Activated naive CD4-positive, alpha-beta T cell treated with anti-CD3 and anti-CD28 coated beads, Interleukin-2, amount 10 ng/mL, durations not matched to agents 7 days and 5 days (primary cell): Measurements from ENCODE around the gene GPATCH1.
A peak's percentile ranks its signal among the peaks of the same experiment; 100 is the strongest.

ENCODE experiments used
- CTCF ChIA-PET: fragments of 350-600 bp; sonication (Branson Sonifier 250); formaldehyde crosslinking; loops from one replicate; lab custom pipeline; 2021; ENCODE audit warnings: antibody characterized with exemption; lab: Charles Lee
- DNase-seq: peaks from one replicate; pipeline ENCODE4 v3.0.0-alpha.2; 2020
- H3K27ac Mint-ChIP-seq: one replicate; pipeline ENCODE4 v1.8.0; 2021; ENCODE audit warnings: mild to moderate bottlenecking, moderate library complexity, mixed read lengths
- H3K27me3 Mint-ChIP-seq: one replicate; pipeline ENCODE4 v1.8.0; 2021; ENCODE audit warnings: mild to moderate bottlenecking, mixed read lengths
- H3K36me3 Mint-ChIP-seq: one replicate; pipeline ENCODE4 v1.8.0; 2021; ENCODE audit warnings: mixed read lengths
- H3K4me1 Mint-ChIP-seq: one replicate; pipeline ENCODE4 v1.8.0; 2021; ENCODE audit warnings: mixed read lengths
- H3K4me3 Mint-ChIP-seq: one replicate; pipeline ENCODE4 v1.8.0; 2021; ENCODE audit warnings: mild to moderate bottlenecking, moderate library complexity, mixed read lengths
- H3K9me3 Mint-ChIP-seq: one replicate; pipeline ENCODE4 v1.8.0; 2021; ENCODE audit warnings: mixed read lengths

Gene GPATCH1

DNA sequence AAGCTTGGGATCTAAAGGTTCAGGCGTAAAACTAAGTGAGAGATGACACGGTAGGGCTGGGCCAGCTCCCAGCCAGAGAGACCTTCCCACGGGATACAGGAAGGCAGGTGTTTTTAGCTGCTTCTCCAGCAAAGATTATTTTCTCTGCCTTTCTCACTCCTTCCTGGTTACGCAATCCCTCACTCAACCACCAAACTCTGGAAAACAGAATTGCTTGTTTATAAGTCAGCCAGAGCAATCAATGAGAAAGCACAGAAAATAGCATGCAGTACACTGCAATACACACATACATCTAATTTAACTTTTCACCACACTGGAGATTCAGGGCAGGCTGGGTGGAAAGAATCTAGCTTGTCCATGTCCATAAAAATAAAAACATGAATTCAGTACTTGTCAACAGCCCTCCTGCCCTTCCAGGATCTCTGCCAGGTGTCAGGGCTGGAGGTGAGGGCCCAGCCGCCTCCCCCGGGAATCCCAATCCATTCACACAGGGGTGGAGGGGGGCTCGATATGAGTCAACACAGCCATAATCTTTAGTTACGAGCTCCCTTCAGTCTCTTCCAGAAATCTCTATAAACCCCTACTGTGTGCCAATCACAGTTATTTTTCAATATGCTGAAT is 28.5 kb upstream of the GPATCH1 start:
- Mint-ChIP-seq H3K9me3 (no peaks in the 10 kb centered on the region), H3K27me3 (peaks cover 18% of the 10 kb centered on the region), H3K4me3 (no peak overlapping the region), H3K27ac (no peak overlapping the region), H3K4me1 (no peaks in the 10 kb centered on the region), H3K36me3 (no peaks in the 10 kb centered on the region)
- DNase-seq, result no peak
- CTCF ChIA-PET, result no interaction called here

DNA sequence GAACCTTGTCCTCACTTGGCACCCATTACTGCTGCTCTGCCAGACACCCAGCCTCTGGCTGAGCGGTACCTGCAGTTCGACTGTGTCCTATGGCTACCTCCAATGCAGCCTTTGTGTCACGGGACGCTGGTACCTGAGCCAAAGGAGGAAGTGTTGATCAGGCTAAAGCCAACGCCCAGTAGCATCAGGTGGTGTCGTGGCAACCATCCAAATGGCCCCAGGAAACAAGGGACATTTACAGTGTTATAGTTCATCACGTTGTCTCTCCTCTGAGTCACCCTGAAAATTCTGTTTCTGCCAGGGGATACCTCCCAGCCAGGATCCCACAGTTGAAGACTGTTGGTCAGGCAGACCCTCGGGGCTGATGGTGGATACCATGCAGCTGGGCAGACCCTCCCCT is 26.4 kb upstream of the GPATCH1 start:
- no peaks in the 10 kb centered on the region for H3K4me1 Mint-ChIP-seq
- CTCF ChIA-PET, result no interaction called here
- H3K36me3 Mint-ChIP-seq, result no peaks in the 10 kb centered on the region
- H3K9me3 Mint-ChIP-seq, result no peaks in the 10 kb centered on the region
- peaks cover 9% of the 10 kb centered on the region for H3K27me3 Mint-ChIP-seq
- no peak overlapping the region for H3K4me3 Mint-ChIP-seq
- no peak for DNase-seq
- no peak overlapping the region for H3K27ac Mint-ChIP-seq

DNA sequence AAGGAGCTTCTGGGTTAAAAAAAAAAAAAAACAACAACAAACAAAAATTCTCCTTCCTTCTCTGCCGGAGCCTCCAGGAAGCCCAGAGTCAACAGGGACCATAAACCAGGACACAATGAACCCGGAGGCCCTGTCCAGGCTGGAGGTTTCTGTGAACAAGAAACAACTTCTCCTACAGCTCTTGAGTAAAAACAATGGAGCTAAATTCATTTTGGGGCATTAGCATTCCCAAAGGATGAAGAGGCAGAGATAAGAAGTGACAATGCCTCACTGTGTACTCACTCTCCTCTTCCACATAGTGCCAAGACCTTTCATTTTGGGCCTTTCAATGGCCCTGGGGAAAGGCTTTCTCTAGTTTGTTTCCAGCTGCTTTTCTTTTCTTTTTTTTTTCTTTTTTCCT is 25.3 kb upstream of the GPATCH1 start:
- Mint-ChIP-seq H3K4me1 (no peaks in the 10 kb centered on the region), H3K9me3 (no peaks in the 10 kb centered on the region), H3K36me3 (no peaks in the 10 kb centered on the region), H3K27ac (no peak overlapping the region), H3K27me3 (peaks cover 19% of the 10 kb centered on the region), H3K4me3 (no peak overlapping the region)
- DNase-seq, result no peak
- CTCF ChIA-PET, result no interaction called here

DNA sequence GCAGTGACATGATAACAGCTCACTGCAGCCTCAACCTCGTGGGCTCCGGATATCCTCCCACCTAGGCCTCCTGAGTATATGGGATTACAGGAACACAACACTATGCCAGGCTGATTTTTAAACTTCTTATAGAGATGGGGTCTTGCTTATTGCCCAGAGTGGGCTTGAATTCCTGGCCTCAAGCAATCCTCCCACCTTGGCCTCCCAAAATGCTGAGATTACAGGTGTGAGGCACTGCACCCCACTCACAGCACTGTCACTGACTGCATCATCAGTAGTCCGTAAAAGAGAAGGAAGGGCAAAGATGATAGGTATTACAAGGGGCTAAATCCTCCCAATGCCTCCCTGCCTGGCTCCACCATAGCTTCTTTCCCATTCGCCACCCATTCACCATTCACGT is 20.4 kb upstream of the GPATCH1 start:
- Mint-ChIP-seq H3K4me3 (no peak overlapping the region), H3K27me3 (peaks cover 57% of the 10 kb centered on the region), H3K36me3 (no peaks in the 10 kb centered on the region), H3K9me3 (no peaks in the 10 kb centered on the region), H3K27ac (no peak overlapping the region), H3K4me1 (peaks cover 4% of the 10 kb centered on the region)
- CTCF ChIA-PET, result no interaction called here
- DNase-seq, result no peak

DNA sequence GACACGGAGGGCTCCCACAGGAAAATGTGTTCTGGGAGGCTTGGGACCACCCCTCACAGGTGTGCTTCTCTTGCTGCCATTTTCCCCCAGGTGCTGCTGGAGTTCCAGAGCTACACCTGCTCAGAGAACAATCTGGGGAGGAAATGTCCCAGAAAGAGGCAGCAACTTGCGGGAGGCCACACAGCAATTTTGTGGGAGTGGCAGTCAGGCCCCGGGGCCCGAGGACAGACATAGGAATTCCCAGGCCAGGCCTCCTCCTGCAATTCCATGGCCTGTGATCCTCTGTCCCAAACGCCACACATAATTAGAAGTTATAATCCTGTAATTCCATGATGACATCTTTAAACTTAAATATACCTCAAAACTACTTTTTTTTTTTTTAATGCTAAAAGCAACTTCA is 18.1 kb upstream of the GPATCH1 start:
- H3K27ac Mint-ChIP-seq, result no peak overlapping the region

DNA sequence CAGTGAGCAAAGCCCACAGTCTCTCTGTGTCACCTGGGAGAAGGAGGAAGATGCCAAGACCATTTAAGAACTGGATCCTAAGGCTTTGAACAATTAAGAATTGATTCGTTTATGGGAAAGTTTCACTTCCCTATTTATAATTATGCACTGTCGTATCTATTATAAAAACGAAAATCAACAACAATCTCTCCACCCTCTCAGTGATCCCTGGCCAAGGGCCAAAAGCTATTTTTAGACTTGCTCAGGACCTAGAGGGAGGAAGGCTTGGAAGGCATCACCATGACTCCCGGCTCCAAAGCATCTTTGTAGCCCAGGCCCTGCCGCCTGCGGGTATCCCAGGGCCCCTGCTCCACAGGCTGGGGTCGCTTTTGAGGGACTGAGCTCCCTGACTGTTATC is 17.6 kb upstream of the GPATCH1 start:
- Mint-ChIP-seq H3K9me3 (no peaks in the 10 kb centered on the region), H3K27ac (no peak overlapping the region), H3K4me1 (peaks cover 7% of the 10 kb centered on the region), H3K27me3 (peaks cover 71% of the 10 kb centered on the region), H3K4me3 (peak overlapping the region; percentile 35), H3K36me3 (no peaks in the 10 kb centered on the region)
- no peak for DNase-seq
- CTCF ChIA-PET, result no interaction called here

More for the DNA sequence above, 18.1 kb upstream of the GPATCH1 start:
- H3K9me3 Mint-ChIP-seq, result no peaks in the 10 kb centered on the region
- no peak for DNase-seq
- H3K4me3 Mint-ChIP-seq, result peak overlapping the region; percentile 35
- no peaks in the 10 kb centered on the region for H3K36me3 Mint-ChIP-seq
- peaks cover 7% of the 10 kb centered on the region for H3K4me1 Mint-ChIP-seq
- CTCF ChIA-PET, result no interaction called here
- H3K27me3 Mint-ChIP-seq, result peaks cover 71% of the 10 kb centered on the region

DNA sequence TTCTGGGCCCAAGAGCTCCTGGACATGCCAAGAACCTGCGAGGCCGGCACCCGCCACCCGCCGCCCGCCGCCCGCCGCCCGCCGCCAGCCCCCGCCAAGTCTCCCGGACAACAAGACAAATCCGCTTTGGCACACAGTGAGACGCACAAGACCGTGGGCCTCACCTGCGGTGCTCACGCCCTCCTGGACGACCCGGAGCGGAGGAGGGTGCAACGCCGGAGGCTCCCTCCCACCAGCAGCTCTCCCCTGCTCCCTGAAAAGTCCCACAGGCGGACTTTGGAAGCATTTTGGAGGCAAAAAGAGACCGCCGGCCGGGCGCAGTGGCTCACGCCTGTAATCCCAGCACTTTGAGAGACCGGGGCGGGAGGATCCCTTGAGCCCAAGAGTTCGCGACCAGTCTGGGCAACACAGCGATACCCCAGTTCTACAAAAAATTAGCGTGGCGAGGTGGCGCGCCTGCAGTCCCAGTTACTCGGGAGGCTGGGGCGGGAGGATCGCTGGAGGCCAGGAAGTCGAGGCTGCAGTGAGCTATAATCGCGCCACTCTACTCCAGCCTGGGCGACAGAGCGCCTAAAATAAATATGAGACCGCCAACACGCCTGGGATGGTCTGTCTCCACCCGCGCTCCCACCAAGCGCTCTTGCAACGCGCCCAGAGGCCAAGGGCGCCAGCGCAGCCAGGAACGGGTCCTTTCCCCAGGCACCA is 17.1 kb upstream of the GPATCH1 start:
- Mint-ChIP-seq H3K36me3 (no peaks in the 10 kb centered on the region), H3K4me3 (peak overlapping the region; percentile 70), H3K9me3 (no peaks in the 10 kb centered on the region), H3K27me3 (peaks cover 71% of the 10 kb centered on the region), H3K4me1 (peaks cover 7% of the 10 kb centered on the region), H3K27ac (no peak overlapping the region)
- no peak for DNase-seq
- CTCF ChIA-PET, result no interaction called here

DNA sequence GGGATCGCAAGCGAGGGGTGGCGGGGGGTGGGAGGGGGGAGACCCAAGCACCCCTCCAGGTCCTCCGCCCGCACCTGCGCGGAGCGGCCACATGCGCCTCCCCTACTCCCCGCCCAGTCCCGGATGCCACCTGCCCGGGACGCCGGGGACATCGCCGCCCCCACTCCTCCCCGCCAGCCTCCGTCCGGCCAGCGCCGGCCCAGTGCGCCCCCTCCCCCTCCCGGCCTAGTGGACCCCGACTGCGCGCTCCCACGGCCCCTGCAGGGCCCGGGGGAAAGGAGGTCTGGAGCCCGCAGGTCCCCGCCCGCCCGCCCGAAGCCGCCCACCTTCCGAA is 16.6 kb upstream of the GPATCH1 start:
- no peaks in the 10 kb centered on the region for H3K9me3 Mint-ChIP-seq
- no peak overlapping the region for H3K27ac Mint-ChIP-seq
- CTCF ChIA-PET, result no interaction called here
- H3K4me3 Mint-ChIP-seq, result peak overlapping the region; percentile 70
- peaks cover 71% of the 10 kb centered on the region for H3K27me3 Mint-ChIP-seq
- no peaks in the 10 kb centered on the region for H3K36me3 Mint-ChIP-seq
- DNase-seq, result peak; percentile 58
- H3K4me1 Mint-ChIP-seq, result peaks cover 7% of the 10 kb centered on the region

DNA sequence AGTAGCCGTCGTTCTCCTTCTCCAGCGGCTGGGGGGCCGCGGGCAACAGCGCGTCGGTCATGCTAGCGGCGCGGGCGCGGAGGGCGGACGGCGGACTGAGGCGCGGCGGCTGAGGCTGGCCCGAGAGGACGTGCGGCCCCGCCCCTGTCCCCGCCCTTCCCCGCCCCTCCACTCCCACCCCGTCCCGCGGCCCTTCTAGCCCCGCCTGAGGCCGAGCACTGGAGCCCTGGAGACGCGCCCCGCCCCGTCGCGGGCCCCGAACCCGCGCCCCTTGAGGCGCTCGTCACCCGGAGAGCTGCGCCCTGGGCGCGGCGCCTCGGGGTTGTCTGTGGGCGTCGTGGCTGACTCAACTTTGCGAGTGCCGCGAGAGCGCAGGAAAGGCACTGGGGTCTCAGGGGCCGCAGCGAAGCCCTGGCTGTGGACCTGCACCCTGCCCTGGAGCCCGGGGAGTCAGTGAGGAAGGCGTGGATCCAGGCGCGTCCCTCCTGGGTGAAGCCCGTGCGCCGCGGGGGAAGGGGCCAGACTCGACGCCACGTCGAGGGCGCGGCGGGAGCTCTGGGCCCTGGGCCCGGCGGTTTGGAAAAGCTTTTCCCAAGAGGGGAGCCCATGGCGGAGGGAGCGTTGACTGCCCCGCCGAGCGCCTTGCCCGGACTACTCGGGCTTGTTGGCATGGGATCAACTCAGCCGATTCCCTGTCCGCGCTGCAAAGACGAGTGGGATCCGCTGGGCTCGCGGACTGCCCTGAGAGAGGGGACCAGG is 16.0 kb upstream of the GPATCH1 start, which contains the start of gene RHPN2:
RHPN2 (minus strand) TSS at position 97 of the 759 bp plus-strand sequence; CDS start at position 61, 36 bp downstream.
- H3K27me3 Mint-ChIP-seq, result peaks cover 69% of the 10 kb centered on the region
- CTCF ChIA-PET, result interaction anchor here (0.6 kb wide), 1 partner anchor 58 kb away, joined by 3 read pairs; no protein-coding TSS in a partner anchor
- peaks cover 7% of the 10 kb centered on the region for H3K4me1 Mint-ChIP-seq
- no peak within 1 kb of the TSS for H3K27ac Mint-ChIP-seq
- no peaks in the 10 kb centered on the region for H3K36me3 Mint-ChIP-seq
- no peaks in the 10 kb centered on the region for H3K9me3 Mint-ChIP-seq
- peak; percentile 71 for DNase-seq
- peak within 1 kb of the TSS; percentile 70 for H3K4me3 Mint-ChIP-seq

DNA sequence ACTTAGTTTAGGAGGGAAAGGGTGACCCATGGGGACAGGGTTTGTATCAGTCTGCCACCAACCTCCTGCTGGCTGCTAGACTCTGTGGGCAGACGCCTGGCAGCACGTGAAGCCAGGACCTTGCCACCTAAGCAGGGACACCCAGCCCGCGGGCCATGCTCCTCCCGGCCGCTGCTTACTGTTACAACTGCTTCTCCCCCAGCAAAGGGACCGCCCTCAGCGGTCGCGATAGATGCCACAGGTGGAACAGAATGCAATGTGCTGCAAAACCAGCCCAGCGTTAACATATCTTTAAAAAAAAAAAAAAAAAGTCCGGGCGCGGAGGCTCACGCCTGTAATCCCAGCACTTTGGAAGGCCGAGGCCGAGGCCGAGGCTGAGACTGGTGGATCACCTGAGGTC is 14.4 kb upstream of the GPATCH1 start:
- H3K27me3 Mint-ChIP-seq, result peaks cover 57% of the 10 kb centered on the region
- H3K36me3 Mint-ChIP-seq, result no peaks in the 10 kb centered on the region
- peaks cover 7% of the 10 kb centered on the region for H3K4me1 Mint-ChIP-seq
- peak overlapping the region; percentile 57 for H3K4me3 Mint-ChIP-seq
- no peaks in the 10 kb centered on the region for H3K9me3 Mint-ChIP-seq
- H3K27ac Mint-ChIP-seq, result no peak overlapping the region
- no peak for DNase-seq
- CTCF ChIA-PET, result interaction anchor here (1.2 kb wide), 1 partner anchor 11 kb away, joined by 3 read pairs; no protein-coding TSS in a partner anchor

DNA sequence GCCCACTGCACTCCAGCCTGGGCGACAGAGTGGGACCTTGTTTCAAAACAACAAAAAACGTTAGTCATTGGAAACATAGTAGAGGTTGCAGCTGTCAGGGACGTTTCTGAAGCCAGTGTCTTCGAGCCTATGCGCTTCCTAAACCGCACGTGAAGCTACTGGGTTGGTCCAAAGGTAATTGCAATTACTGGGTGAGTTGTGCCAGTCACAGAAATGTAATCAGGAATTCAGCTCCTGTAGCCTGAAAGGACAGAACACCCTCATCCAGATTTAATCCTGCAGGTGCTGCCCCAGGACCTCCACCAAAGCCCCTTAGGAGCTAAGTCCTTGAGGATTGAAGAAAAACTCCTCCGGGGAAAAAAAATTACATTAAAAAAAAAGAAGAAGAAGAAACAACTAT is 13.9 kb upstream of the GPATCH1 start:
- CTCF ChIA-PET, result interaction anchor here (1.2 kb wide), 1 partner anchor 11 kb away, joined by 3 read pairs; no protein-coding TSS in a partner anchor
- H3K27me3 Mint-ChIP-seq, result peaks cover 56% of the 10 kb centered on the region
- H3K4me1 Mint-ChIP-seq, result peaks cover 7% of the 10 kb centered on the region
- H3K9me3 Mint-ChIP-seq, result no peaks in the 10 kb centered on the region
- H3K4me3 Mint-ChIP-seq, result no peak overlapping the region
- H3K27ac Mint-ChIP-seq, result no peak overlapping the region
- no peak for DNase-seq
- no peaks in the 10 kb centered on the region for H3K36me3 Mint-ChIP-seq

DNA sequence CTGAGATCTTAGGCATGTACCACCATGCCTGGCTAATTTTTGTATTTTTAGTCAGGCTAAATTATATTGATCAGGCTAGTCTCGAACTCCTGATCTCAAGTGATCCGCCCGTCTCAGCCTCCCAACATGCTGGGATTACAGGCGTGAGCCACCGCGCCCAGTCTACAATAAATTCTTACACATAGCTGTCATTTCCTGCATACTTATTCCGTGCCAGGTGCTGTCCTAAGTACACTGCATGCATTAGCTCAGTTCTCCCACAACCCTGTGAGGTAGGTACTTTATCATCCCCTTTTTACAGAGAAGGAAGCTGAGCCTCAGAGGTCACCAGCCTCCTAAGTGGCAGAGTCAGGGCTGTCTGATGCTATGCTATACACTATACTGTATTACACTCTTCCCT is 9.1 kb upstream of the GPATCH1 start:
- Mint-ChIP-seq H3K27ac (no peak overlapping the region), H3K4me1 (no peaks in the 10 kb centered on the region), H3K36me3 (no peaks in the 10 kb centered on the region), H3K4me3 (no peak overlapping the region), H3K27me3 (peaks cover 34% of the 10 kb centered on the region), H3K9me3 (no peaks in the 10 kb centered on the region)
- no peak for DNase-seq
- CTCF ChIA-PET, result no interaction called here

DNA sequence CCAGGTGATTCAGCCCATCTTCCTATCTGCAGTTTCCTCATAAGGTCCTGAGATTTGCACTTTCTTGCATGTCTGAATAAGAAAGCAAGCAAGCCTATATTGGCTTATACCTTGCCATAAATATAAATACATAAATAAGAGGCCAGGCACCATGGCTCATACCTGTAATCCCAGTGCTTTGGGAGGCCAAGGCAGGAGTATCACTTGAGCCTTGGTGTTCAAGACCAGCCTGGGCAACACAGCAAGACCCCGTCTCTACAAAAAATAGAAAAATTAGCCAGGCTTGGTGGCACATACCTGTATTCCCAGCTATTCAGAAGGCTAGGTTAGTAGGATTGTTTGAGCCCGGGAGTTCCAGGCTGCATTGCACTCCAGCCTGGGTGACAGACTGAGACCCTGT is 5.5 kb upstream of the GPATCH1 start:
- Mint-ChIP-seq H3K9me3 (no peaks in the 10 kb centered on the region), H3K36me3 (no peaks in the 10 kb centered on the region), H3K27ac (no peak overlapping the region), H3K27me3 (peaks cover 29% of the 10 kb centered on the region), H3K4me1 (peaks cover 8% of the 10 kb centered on the region), H3K4me3 (no peak overlapping the region)
- DNase-seq, result no peak
- CTCF ChIA-PET, result no interaction called here

DNA sequence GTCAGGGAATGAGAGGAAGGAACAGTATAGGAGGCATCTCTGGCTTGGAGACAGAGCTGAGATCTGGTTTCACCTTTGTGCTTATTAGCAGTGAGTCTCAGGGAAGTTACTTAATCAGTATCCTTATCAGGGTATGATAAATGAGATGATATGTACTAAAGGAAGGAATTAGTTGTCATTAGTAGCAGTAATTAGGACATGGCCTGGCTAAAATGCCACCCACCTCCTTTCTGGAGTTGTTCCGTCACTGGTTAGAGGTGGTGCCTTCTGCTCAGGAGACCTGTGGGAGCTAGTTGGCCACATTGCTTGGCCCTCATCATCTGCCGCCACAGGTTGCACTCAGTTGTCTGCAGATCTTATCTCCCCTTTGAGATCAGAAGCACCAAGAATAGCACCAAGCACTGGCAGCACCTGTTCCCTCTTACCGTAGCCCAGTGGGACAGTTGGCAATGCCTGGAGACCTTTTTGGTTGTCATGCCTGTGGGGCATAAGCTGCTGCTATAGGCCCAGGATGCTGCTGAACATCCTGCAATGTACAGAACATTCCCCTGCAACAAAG is 4.7 kb downstream of the GPATCH1 start:
- CTCF ChIA-PET, result interaction anchor here (0.6 kb wide), 1 partner anchor 33 kb away, joined by 4 read pairs; no protein-coding TSS in a partner anchor
- Mint-ChIP-seq H3K27me3 (no peaks in the 10 kb centered on the region), H3K4me3 (no peak overlapping the region), H3K9me3 (no peaks in the 10 kb centered on the region), H3K36me3 (peaks cover 12% of the 10 kb centered on the region), H3K4me1 (peaks cover 25% of the 10 kb centered on the region), H3K27ac (no peak overlapping the region)
- DNase-seq, result no peak
